ENCODE results near the gene TCEAL8.

GRCh38 chrX:103275947-103276567, 21.1 kb upstream of the TCEAL8 start:
- TF ChIP-seq REST (IDR thresholded peaks at IDR 0.05; ENCODE audit: insufficient read depth in 1 of 2, low read depth in 2 of 2, low read length in 2 of 2) (no peak), TAF1 (IDR thresholded peaks at IDR 0.05; ENCODE audit: borderline replicate concordance, insufficient read depth, low read length) (no peak)
